Measurements from ENCODE around the gene ZNF592.
A peak's percentile ranks its signal among the peaks of the same experiment; 100 is the strongest.
"Not testable (repeated sequence)": the region's sequence is repeated elsewhere in the genome, so short reads cannot be mapped to it uniquely, and the experiment has no call there.

ZNF592 gene

GRCh38 chr15:84731774-84732173 is 16.6 kb upstream of the ZNF592 start:
- no peak for TF ChIP-seq CTCF (IDR thresholded peaks at IDR 0.05; ENCODE audit: low read depth, low read length, missing control alignments)
- no peak for DNase-seq (ENCODE audit: low read depth)
- no peak overlapping the region for H3K4me3 ChIP-seq (ENCODE audit: low read depth, low read length)

GRCh38 chr15:84734794-84735479 is 13.5 kb upstream of the ZNF592 start:
- DNase-seq (ENCODE audit: low read depth): peak; percentile 87
- no peak for TF ChIP-seq CTCF (IDR thresholded peaks at IDR 0.05; ENCODE audit: low read depth, low read length, missing control alignments)
- peak overlapping the region; percentile 43 for H3K4me3 ChIP-seq (ENCODE audit: low read depth, low read length)

GRCh38 chr15:84735480-84736061 is 12.8 kb upstream of the ZNF592 start:
- H3K4me3 ChIP-seq (ENCODE audit: low read depth, low read length): peak overlapping the region; percentile 43
- not testable (repeated sequence) for DNase-seq (ENCODE audit: low read depth)

- H3K4me3 ChIP-seq (ENCODE audit: low read depth, low read length): no peak overlapping the region
- TF ChIP-seq CTCF (IDR thresholded peaks at IDR 0.05; ENCODE audit: low read depth, low read length, missing control alignments): no peak
- peak; percentile 97 for DNase-seq (ENCODE audit: low read depth)
Measured at GRCh38 chr15:84736375-84736774, 12.0 kb upstream of the ZNF592 start.

- H3K4me3 ChIP-seq (ENCODE audit: low read depth, low read length): no peak overlapping the region
- DNase-seq (ENCODE audit: low read depth): no peak
- no peak for TF ChIP-seq CTCF (IDR thresholded peaks at IDR 0.05; ENCODE audit: low read depth, low read length, missing control alignments)
Measured at GRCh38 chr15:84737005-84737404, 11.4 kb upstream of the ZNF592 start.

GRCh38 chr15:84740691-84741090 is 7.7 kb upstream of the ZNF592 start:
- DNase-seq (ENCODE audit: low read depth): no peak
- H3K4me3 ChIP-seq (ENCODE audit: low read depth, low read length): no peak overlapping the region
- no peak for TF ChIP-seq CTCF (IDR thresholded peaks at IDR 0.05; ENCODE audit: low read depth, low read length, missing control alignments)

GRCh38 chr15:84741121-84741520 is 7.3 kb upstream of the ZNF592 start:
- no peak for DNase-seq (ENCODE audit: low read depth)

More at GRCh38 chr15:84741121-84741520, 7.3 kb upstream of the ZNF592 start:
- no peak overlapping the region for H3K4me3 ChIP-seq (ENCODE audit: low read depth, low read length)
- no peak for TF ChIP-seq CTCF (IDR thresholded peaks at IDR 0.05; ENCODE audit: low read depth, low read length, missing control alignments)

Measured in GM12864 (cell line).